ENCODE results near the gene KTI12. TPM values are rescaled to one million over a fixed set of nuclear protein-coding genes. Genes with fewer than 3 reads are reported as not detected.
A peak's percentile ranks its signal among the peaks of the same experiment; 100 is the strongest.
"Not testable (repeated sequence)": the region's sequence is repeated elsewhere in the genome, so short reads cannot be mapped to it uniquely, and the experiment has no call there.

The KTI12 gene
- total and polyA plus RNA-seq, 7 experiments from 2014 or later: 14.5 to 39.4 (median 18.1) TPM

GRCh38 chr1:52034050-52034384, 407 bp upstream of the KTI12 start:
- peaks cover 18 to 52% (median 38%) of the 10 kb centered on the region in 7 donors for H3K4me1 Mint-ChIP-seq
- H3K9me3 Mint-ChIP-seq: no peaks in the 10 kb centered on the region
- no peaks in the 10 kb centered on the region for H3K27me3 ChIP-seq (ENCODE audit: control insufficient read depth in 2 of 2, insufficient read depth in 2 of 2, low read length in 2 of 2)
- H3K27ac Mint-ChIP-seq: peak overlapping the region; percentile 92 to 97 (median 96)
- peak overlapping the region; percentile 94 for H3K4me3 ChIP-seq (ENCODE audit: low read length)
- ATAC-seq: no peak
- peaks cover 20 to 22% of the 10 kb centered on the region in 2 donors for H3K4me1 ChIP-seq (ENCODE audit: control insufficient read depth in 2 of 2, insufficient read depth in 2 of 2, low read length in 2 of 2)
- peaks cover 0 to 22% (median 5%) of the 10 kb centered on the region in 3 experiments for H3K36me3 ChIP-seq (ENCODE audit: control insufficient read depth in 2 of 3, insufficient read depth in 3 of 3, low read length in 3 of 3)
- H3K36me3 Mint-ChIP-seq: peaks cover 0 to 29% (median 4%) of the 10 kb centered on the region in 5 donors
- DNase-seq: no peak
- ChIA-PET CTCF (no interaction called here), POLR2A (interaction anchor here (0.7 to 4.0 kb wide), 9 partner anchors 8 to 330 kb away, joined by 3 to 43 read pairs (median 5); partner anchors contain the start of genes BTF3L4 and TXNDC12)
- intact Hi-C loops (cut with micrococcal nuclease): loop anchor here in 1 of 2 donors (5.0 kb wide), 1 partner anchor 417 kb away; the partner anchor contains the start of gene OSBPL9
- peak overlapping the region; percentile 91 to 96 (median 93) for H3K4me3 Mint-ChIP-seq
- H3K27ac ChIP-seq (ENCODE audit: low read depth, low read length): peak overlapping the region; percentile 73
- H3K27me3 Mint-ChIP-seq: no peaks in the 10 kb centered on the region
- H3K9me3 ChIP-seq (ENCODE audit: control insufficient read depth in 2 of 3, low read length in 3 of 3): no peaks in the 10 kb centered on the region

GRCh38 chr1:52032785-52033131, 852 bp downstream of the KTI12 start:
- intact Hi-C loops (cut with micrococcal nuclease): loop anchor here (1.0 to 5.0 kb wide), 7 partner anchors 24 to 415 kb away; partner anchors contain the start of genes BTF3L4 (in 2 of the 2), CC2D1B (in 1 of the 2), NRDC (in 1 of the 2) and ORC1 (in 1 of the 2)
- ATAC-seq: no peak
- H3K27ac ChIP-seq (ENCODE audit: low read depth, low read length): peak overlapping the region; percentile 73
- peaks cover 20 to 22% of the 10 kb centered on the region in 2 donors for H3K4me1 ChIP-seq (ENCODE audit: control insufficient read depth in 2 of 2, insufficient read depth in 2 of 2, low read length in 2 of 2)
- CTCF ChIA-PET: no interaction called here
- Mint-ChIP-seq H3K4me3 (peak overlapping the region; percentile 91 to 96 (median 93)), H3K4me1 (peaks cover 18 to 52% (median 38%) of the 10 kb centered on the region in 7 donors), H3K36me3 (peaks cover 0 to 25% (median 9%) of the 10 kb centered on the region in 5 donors), H3K27me3 (no peaks in the 10 kb centered on the region), H3K27ac (peak overlapping the region; percentile 92 to 97 (median 96)), H3K9me3 (no peaks in the 10 kb centered on the region)
- DNase-seq: peak in 1 of 9 donors; percentile 28
- no peaks in the 10 kb centered on the region for H3K9me3 ChIP-seq (ENCODE audit: control insufficient read depth in 2 of 3, low read length in 3 of 3)
- no peaks in the 10 kb centered on the region for H3K27me3 ChIP-seq (ENCODE audit: control insufficient read depth in 2 of 2, insufficient read depth in 2 of 2, low read length in 2 of 2)
- peaks cover 0 to 10% (median 5%) of the 10 kb centered on the region in 3 experiments for H3K36me3 ChIP-seq (ENCODE audit: control insufficient read depth in 2 of 3, insufficient read depth in 3 of 3, low read length in 3 of 3)
- peak overlapping the region; percentile 94 for H3K4me3 ChIP-seq (ENCODE audit: low read length)
- POLR2A ChIA-PET: interaction anchor here (0.8 to 4.0 kb wide), 11 partner anchors 9 to 671 kb away, joined by 3 to 43 read pairs (median 4); partner anchors contain the start of genes BTF3L4, NRDC, ORC1 and PRPF38A

- Mint-ChIP-seq H3K4me3 (peak overlapping the region; percentile 91 to 96 (median 93)), H3K27me3 (no peaks in the 10 kb centered on the region), H3K4me1 (peaks cover 18 to 52% (median 38%) of the 10 kb centered on the region in 7 donors), H3K36me3 (peaks cover 0 to 25% (median 9%) of the 10 kb centered on the region in 5 donors), H3K27ac (peak overlapping the region; percentile 92 to 97 (median 96)), H3K9me3 (no peaks in the 10 kb centered on the region)
- ATAC-seq (no peak), DNase-seq (no peak)
- ChIA-PET CTCF (no interaction called here), POLR2A (interaction anchor here (0.7 to 4.0 kb wide), 9 partner anchors 17 to 671 kb away, joined by 3 to 43 read pairs (median 3); partner anchors contain the start of genes BTF3L4, NRDC, ORC1 and PRPF38A)
- peaks cover 0 to 5% (median 5%) of the 10 kb centered on the region in 3 experiments for H3K36me3 ChIP-seq (ENCODE audit: control insufficient read depth in 2 of 3, insufficient read depth in 3 of 3, low read length in 3 of 3)
- H3K27ac ChIP-seq (ENCODE audit: low read depth, low read length): peak overlapping the region; percentile 73
- H3K4me3 ChIP-seq (ENCODE audit: low read length): peak overlapping the region; percentile 94
- no peaks in the 10 kb centered on the region for H3K27me3 ChIP-seq (ENCODE audit: control insufficient read depth in 2 of 2, insufficient read depth in 2 of 2, low read length in 2 of 2)
- intact Hi-C loops (cut with micrococcal nuclease): loop anchor here in 1 of 2 donors (5.0 kb wide), 1 partner anchor 415 kb away; the partner anchor contains the start of gene OSBPL9
- peaks cover 20 to 22% of the 10 kb centered on the region in 2 donors for H3K4me1 ChIP-seq (ENCODE audit: control insufficient read depth in 2 of 2, insufficient read depth in 2 of 2, low read length in 2 of 2)
- no peaks in the 10 kb centered on the region for H3K9me3 ChIP-seq (ENCODE audit: control insufficient read depth in 2 of 3, low read length in 3 of 3)
These were observed 1.4 kb downstream of the KTI12 start for GRCh38 chr1:52032124-52032784.

- CTCF ChIA-PET; H3K4me3 ChIP-seq (ENCODE audit: low read length); H3K4me3 Mint-ChIP-seq; DNase-seq; H3K27me3 Mint-ChIP-seq; H3K27ac ChIP-seq (ENCODE audit: low read depth, low read length); H3K9me3 Mint-ChIP-seq; H3K27ac Mint-ChIP-seq; H3K9me3 ChIP-seq (ENCODE audit: control insufficient read depth in 2 of 3, low read length in 3 of 3); H3K27me3 ChIP-seq (ENCODE audit: control insufficient read depth in 2 of 2, insufficient read depth in 2 of 2, low read length in 2 of 2); intact Hi-C loops (cut with micrococcal nuclease); ATAC-seq: not testable (repeated sequence)
- Mint-ChIP-seq H3K4me1 (peaks cover 18 to 44% (median 33%) of the 10 kb centered on the region in 7 donors), H3K36me3 (peaks cover 8 to 24% (median 20%) of the 10 kb centered on the region in 5 donors)
- Histone ChIP-seq H3K36me3 (ENCODE audit: control insufficient read depth in 2 of 3, insufficient read depth in 3 of 3, low read length in 3 of 3) (peaks cover 0 to 17% (median 0%) of the 10 kb centered on the region in 3 experiments), H3K4me1 (ENCODE audit: control insufficient read depth in 2 of 2, insufficient read depth in 2 of 2, low read length in 2 of 2) (peaks cover 17 to 18% of the 10 kb centered on the region in 2 donors)
- POLR2A ChIA-PET: interaction anchor here (0.9 kb wide), 1 partner anchor 20 kb away, joined by 3 read pairs; no protein-coding TSS in a partner anchor
These were observed 4.8 kb downstream of the KTI12 start for GRCh38 chr1:52028839-52029238.

GRCh38 chr1:52028328-52028727, 5.3 kb downstream of the KTI12 start:
- H3K36me3 ChIP-seq (ENCODE audit: control insufficient read depth in 2 of 3, insufficient read depth in 3 of 3, low read length in 3 of 3): peaks cover 0 to 19% (median 0%) of the 10 kb centered on the region in 3 experiments
- Mint-ChIP-seq H3K4me1 (peaks cover 18 to 41% (median 30%) of the 10 kb centered on the region in 7 donors), H3K27ac (no peak overlapping the region), H3K4me3 (no peak overlapping the region), H3K36me3 (peaks cover 8 to 29% (median 23%) of the 10 kb centered on the region in 5 donors), H3K9me3 (no peaks in the 10 kb centered on the region), H3K27me3 (no peaks in the 10 kb centered on the region)
- intact Hi-C loops (cut with micrococcal nuclease): no loop called here
- no peak overlapping the region for H3K27ac ChIP-seq (ENCODE audit: low read depth, low read length)
- no peaks in the 10 kb centered on the region for H3K27me3 ChIP-seq (ENCODE audit: control insufficient read depth in 2 of 2, insufficient read depth in 2 of 2, low read length in 2 of 2)
- ChIA-PET POLR2A (no interaction called here), CTCF (interaction anchor here (0.6 kb wide), 1 partner anchor 287 kb away, joined by 3 read pairs; no protein-coding TSS in a partner anchor)
- no peak for ATAC-seq
- no peak overlapping the region for H3K4me3 ChIP-seq (ENCODE audit: low read length)
- peaks cover 15 to 17% of the 10 kb centered on the region in 2 donors for H3K4me1 ChIP-seq (ENCODE audit: control insufficient read depth in 2 of 2, insufficient read depth in 2 of 2, low read length in 2 of 2)
- DNase-seq: no peak
- no peaks in the 10 kb centered on the region for H3K9me3 ChIP-seq (ENCODE audit: control insufficient read depth in 2 of 3, low read length in 3 of 3)

GRCh38 chr1:52026278-52026677, 7.3 kb downstream of the KTI12 start:
- Mint-ChIP-seq H3K9me3 (no peaks in the 10 kb centered on the region), H3K4me3 (no peak overlapping the region), H3K27me3 (no peaks in the 10 kb centered on the region), H3K36me3 (peaks cover 8 to 44% (median 28%) of the 10 kb centered on the region in 5 donors), H3K27ac (no peak overlapping the region), H3K4me1 (peaks cover 7 to 25% (median 16%) of the 10 kb centered on the region in 7 donors)
- POLR2A ChIA-PET: no interaction called here
- DNase-seq (no peak), ATAC-seq (no peak)
- intact Hi-C loops (cut with micrococcal nuclease): no loop called here
- peaks cover 0 to 35% (median 0%) of the 10 kb centered on the region in 3 experiments for H3K36me3 ChIP-seq (ENCODE audit: control insufficient read depth in 2 of 3, insufficient read depth in 3 of 3, low read length in 3 of 3)
- peaks cover 0 to 3% of the 10 kb centered on the region in 2 donors for H3K4me1 ChIP-seq (ENCODE audit: control insufficient read depth in 2 of 2, insufficient read depth in 2 of 2, low read length in 2 of 2)
- no peaks in the 10 kb centered on the region for H3K27me3 ChIP-seq (ENCODE audit: control insufficient read depth in 2 of 2, insufficient read depth in 2 of 2, low read length in 2 of 2)
- no peaks in the 10 kb centered on the region for H3K9me3 ChIP-seq (ENCODE audit: control insufficient read depth in 2 of 3, low read length in 3 of 3)
- no peak overlapping the region for H3K4me3 ChIP-seq (ENCODE audit: low read length)
- CTCF ChIA-PET: no interaction called here
- H3K27ac ChIP-seq (ENCODE audit: low read depth, low read length): no peak overlapping the region
